ENCODE data around the gene SCAF4. TPM values are rescaled to one million over a fixed set of nuclear protein-coding genes. Genes with fewer than 3 reads are reported as not detected.
"Not testable (repeated sequence)": the region's sequence is repeated elsewhere in the genome, so short reads cannot be mapped to it uniquely, and the experiment has no call there.

The SCAF4 gene
- total RNA-seq, 2 donors from 2014 or later: 12.6 to 29.5 TPM

DNA sequence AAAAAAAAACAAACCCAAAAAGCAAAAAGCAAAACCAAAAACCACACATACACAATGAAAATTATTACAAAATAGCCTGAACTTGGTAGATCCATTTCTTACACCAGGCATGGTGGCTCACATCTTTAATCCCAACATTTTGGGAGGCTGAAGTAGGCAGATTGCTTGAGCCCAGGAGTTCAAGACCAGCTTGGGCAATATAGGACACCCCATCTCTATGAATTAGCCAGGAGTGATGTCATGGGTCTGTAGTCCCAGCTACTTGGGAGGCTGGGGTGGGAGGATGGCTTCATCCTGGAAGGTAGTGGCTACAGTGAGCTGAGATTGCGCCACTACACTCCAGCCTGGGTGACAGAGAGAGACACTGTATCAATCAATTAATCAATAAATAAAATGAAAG is 42.1 kb upstream of the SCAF4 start:
- Histone ChIP-seq H3K9me3 (no peaks in the 10 kb centered on the region), H3K27me3 (replicated peaks; ENCODE audit: insufficient read depth) (no peaks in the 10 kb centered on the region), H3K4me3 (no peak overlapping the region), H3K27ac (no peak overlapping the region), H3K36me3 (no peaks in the 10 kb centered on the region), H3K4me1 (replicated peaks) (no peaks in the 10 kb centered on the region)
- WGBS: 91% methylated on average over 1 of the region's 1 CpG
- no peak for DNase-seq (ENCODE audit: low spot score)
- TF ChIP-seq POLR2AphosphoS5 (IDR thresholded peaks at IDR 0.05): no peak
- TF ChIP-seq, protein P1, sequence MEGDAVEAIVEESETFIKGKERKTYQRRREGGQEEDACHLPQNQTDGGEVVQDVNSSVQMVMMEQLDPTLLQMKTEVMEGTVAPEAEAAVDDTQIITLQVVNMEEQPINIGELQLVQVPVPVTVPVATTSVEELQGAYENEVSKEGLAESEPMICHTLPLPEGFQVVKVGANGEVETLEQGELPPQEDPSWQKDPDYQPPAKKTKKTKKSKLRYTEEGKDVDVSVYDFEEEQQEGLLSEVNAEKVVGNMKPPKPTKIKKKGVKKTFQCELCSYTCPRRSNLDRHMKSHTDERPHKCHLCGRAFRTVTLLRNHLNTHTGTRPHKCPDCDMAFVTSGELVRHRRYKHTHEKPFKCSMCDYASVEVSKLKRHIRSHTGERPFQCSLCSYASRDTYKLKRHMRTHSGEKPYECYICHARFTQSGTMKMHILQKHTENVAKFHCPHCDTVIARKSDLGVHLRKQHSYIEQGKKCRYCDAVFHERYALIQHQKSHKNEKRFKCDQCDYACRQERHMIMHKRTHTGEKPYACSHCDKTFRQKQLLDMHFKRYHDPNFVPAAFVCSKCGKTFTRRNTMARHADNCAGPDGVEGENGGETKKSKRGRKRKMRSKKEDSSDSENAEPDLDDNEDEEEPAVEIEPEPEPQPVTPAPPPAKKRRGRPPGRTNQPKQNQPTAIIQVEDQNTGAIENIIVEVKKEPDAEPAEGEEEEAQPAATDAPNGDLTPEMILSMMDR (IDR thresholded peaks at IDR 0.05): no peak
- TF ChIP-seq POLR2A (IDR thresholded peaks at IDR 0.05): no peak
- intact Hi-C loops (cut with DNase I): no loop called here

DNA sequence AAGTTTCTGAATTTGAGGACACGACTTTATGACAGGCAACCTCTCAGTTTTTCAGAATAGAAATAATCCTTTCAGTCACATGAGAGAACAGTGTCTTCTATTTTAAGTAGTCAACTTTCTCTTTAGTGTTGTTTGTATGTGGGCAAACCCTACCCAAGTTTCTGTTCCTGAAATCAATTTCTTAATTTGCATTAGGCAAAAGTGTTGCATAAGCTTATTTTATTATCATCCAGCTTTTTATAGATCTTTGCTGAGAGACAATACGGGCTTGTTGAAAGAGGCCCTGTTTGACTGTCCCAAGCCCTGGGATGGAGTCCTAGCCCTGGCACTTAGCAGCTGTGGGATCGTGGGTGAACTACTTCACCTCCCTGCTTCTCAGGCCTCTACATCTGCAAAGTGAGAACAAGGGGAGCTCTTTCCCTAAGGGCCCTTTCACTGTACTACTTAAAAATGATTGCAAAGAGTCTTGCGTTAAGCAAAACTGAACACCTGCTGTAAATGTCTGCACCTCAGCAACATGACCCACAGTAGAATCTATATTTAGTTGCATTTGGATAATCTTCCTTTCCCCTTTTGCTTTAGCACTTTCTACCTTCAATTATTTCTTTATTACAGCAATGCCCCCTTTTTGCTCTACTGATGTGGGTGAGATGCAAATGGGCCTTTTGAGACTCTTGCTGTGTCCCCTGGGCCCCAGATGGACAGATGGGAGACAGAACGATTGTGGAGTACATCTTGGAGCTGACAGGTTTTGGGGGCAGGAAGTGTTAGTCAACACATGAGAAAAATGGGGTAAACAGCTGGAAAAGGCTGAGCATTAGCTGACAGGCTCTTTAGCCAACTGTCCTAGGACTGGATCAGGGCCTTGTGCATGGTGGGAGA is 41.0 kb upstream of the SCAF4 start:
- no peaks in the 10 kb centered on the region for H3K4me1 ChIP-seq (replicated peaks)
- no peak overlapping the region for H3K27ac ChIP-seq
- intact Hi-C loops (cut with DNase I): no loop called here
- H3K27me3 ChIP-seq (replicated peaks; ENCODE audit: insufficient read depth): no peaks in the 10 kb centered on the region
- no peaks in the 10 kb centered on the region for H3K9me3 ChIP-seq
- no peak overlapping the region for H3K4me3 ChIP-seq
- no peaks in the 10 kb centered on the region for H3K36me3 ChIP-seq
- TF ChIP-seq, protein P1 (IDR thresholded peaks at IDR 0.05): no peak
- TF ChIP-seq POLR2AphosphoS5 (IDR thresholded peaks at IDR 0.05) (no peak), POLR2A (IDR thresholded peaks at IDR 0.05) (no peak)
- no peak for DNase-seq (ENCODE audit: low spot score)
- 65% methylated on average over 5 of the region's 5 CpGs for WGBS

GRCh38 chr21:31771685-31772084 is 39.8 kb upstream of the SCAF4 start:
- H3K4me1 ChIP-seq (replicated peaks): no peaks in the 10 kb centered on the region
- no peak overlapping the region for H3K4me3 ChIP-seq
- intact Hi-C loops (cut with DNase I): no loop called here
- no peak for DNase-seq (ENCODE audit: low spot score)
- 67% methylated on average over 3 of the region's 3 CpGs for WGBS
- H3K9me3 ChIP-seq: no peaks in the 10 kb centered on the region
- H3K36me3 ChIP-seq: no peaks in the 10 kb centered on the region
- no peak overlapping the region for H3K27ac ChIP-seq
- TF ChIP-seq, protein P1 (IDR thresholded peaks at IDR 0.05): no peak
- TF ChIP-seq POLR2A (IDR thresholded peaks at IDR 0.05): no peak
- no peak for TF ChIP-seq POLR2AphosphoS5 (IDR thresholded peaks at IDR 0.05)
- H3K27me3 ChIP-seq (replicated peaks; ENCODE audit: insufficient read depth): no peaks in the 10 kb centered on the region

- TF ChIP-seq, protein P1 (IDR thresholded peaks at IDR 0.05): no peak
- no peak for TF ChIP-seq POLR2AphosphoS5 (IDR thresholded peaks at IDR 0.05)
- TF ChIP-seq POLR2A (IDR thresholded peaks at IDR 0.05): no peak
- DNase-seq (ENCODE audit: low spot score): no peak
- H3K36me3 ChIP-seq: no peaks in the 10 kb centered on the region
- H3K4me3 ChIP-seq: no peak overlapping the region
- H3K9me3 ChIP-seq: no peaks in the 10 kb centered on the region
- intact Hi-C loops (cut with DNase I): no loop called here
- H3K4me1 ChIP-seq (replicated peaks): no peaks in the 10 kb centered on the region
- no peak overlapping the region for H3K27ac ChIP-seq
- H3K27me3 ChIP-seq (replicated peaks; ENCODE audit: insufficient read depth): no peaks in the 10 kb centered on the region
- 89% methylated on average over 1 of the region's 1 CpG for WGBS
Measured at GRCh38 chr21:31768710-31769109, 36.8 kb upstream of the SCAF4 start.

DNA sequence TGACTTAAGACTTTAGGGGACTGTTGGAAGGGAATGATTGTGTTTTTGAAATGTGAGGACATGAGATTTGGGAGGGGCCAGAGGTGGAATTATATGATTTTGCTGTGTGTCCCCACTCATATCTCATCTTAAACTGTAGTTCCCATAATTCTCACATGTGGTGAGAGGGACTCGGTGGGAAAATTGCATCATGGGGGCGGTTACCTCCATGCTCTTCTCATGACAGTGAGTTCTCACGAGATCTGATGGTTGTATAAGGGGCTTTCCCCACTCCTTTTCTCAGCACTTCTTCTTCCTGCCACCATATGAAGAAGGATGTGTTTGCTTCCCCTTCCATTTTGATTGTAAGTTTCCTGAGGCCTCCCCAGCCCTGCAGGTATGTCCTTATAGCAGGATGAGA is 35.0 kb upstream of the SCAF4 start:
- Histone ChIP-seq H3K9me3 (no peaks in the 10 kb centered on the region), H3K27ac (no peak overlapping the region), H3K27me3 (replicated peaks; ENCODE audit: insufficient read depth) (no peaks in the 10 kb centered on the region), H3K36me3 (no peaks in the 10 kb centered on the region), H3K4me1 (replicated peaks) (no peaks in the 10 kb centered on the region), H3K4me3 (no peak overlapping the region)
- 84% methylated on average over 3 of the region's 3 CpGs for WGBS
- TF ChIP-seq, protein P1 (IDR thresholded peaks at IDR 0.05): no peak
- TF ChIP-seq POLR2A (IDR thresholded peaks at IDR 0.05): no peak
- TF ChIP-seq POLR2AphosphoS5 (IDR thresholded peaks at IDR 0.05): no peak
- no peak for DNase-seq (ENCODE audit: low spot score)
- intact Hi-C loops (cut with DNase I): no loop called here

DNA sequence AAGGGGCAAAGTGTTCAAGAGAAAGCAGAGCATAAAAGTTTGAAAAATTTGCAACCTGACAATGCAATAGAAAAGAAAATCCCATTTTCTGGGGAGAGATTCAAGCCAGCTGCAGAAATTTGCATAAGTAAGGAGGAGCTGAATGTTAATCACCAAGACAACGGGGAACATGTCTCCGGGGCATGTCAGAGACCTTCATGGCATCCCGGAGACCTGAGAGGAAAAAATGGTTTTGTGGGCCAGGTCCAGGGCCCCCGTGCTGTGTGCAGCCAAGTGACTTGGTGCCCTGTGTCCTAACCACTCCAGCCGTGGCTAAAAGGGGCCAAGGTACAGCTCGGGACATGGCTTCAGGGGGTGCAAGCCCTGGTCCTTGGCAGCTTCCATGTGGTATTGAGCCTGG is 33.9 kb upstream of the SCAF4 start:
- H3K36me3 ChIP-seq; DNase-seq (ENCODE audit: low spot score); H3K4me1 ChIP-seq (replicated peaks); H3K27ac ChIP-seq; H3K27me3 ChIP-seq (replicated peaks; ENCODE audit: insufficient read depth); H3K4me3 ChIP-seq; H3K9me3 ChIP-seq; intact Hi-C loops (cut with DNase I): not testable (repeated sequence)
- WGBS: 78% methylated on average over 6 of the region's 6 CpGs

Data from prostate gland (tissue), 2 donors.